ENCODE measurements around the gene SLC12A7. TPM values are rescaled to one million over a fixed set of nuclear protein-coding genes. Genes with fewer than 3 reads are reported as not detected.

Gene SLC12A7
- total RNA-seq, 2 donors from 2014 or later: 28.5 to 42.3 TPM

DNA sequence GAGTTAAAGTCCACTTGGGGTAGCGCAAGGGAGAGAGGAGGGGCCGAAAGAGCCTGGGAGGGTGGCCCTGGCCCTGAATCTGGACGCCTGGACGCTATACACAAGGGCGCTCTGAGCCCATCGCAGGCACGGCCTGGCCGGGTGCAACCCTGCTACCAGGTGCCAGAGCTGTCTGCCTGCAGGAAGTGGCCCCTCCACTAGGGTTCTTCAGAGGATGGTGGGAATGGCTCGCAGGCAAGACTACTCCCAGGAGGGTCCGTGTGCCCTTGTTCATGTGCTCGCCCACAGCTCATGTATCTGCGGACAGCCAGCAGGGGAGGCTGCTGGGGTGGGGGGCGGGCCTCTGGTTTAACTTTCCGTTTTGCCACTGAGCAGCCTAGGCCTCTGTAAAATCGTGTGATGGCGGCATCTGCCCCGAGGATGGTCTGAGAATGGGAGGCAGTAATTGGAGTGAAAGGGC is 104.6 kb downstream of the SLC12A7 start:
- Histone ChIP-seq H3K4me3 (no peak overlapping the region), H3K27ac (no peak overlapping the region), H3K9me3 (no peaks in the 10 kb centered on the region), H3K27me3 (peaks cover 0 to 6% of the 10 kb centered on the region in 2 donors), H3K36me3 (no peaks in the 10 kb centered on the region), H3K4me1 (peaks cover 0 to 51% of the 10 kb centered on the region in 2 donors)
- TF ChIP-seq, protein P1, sequence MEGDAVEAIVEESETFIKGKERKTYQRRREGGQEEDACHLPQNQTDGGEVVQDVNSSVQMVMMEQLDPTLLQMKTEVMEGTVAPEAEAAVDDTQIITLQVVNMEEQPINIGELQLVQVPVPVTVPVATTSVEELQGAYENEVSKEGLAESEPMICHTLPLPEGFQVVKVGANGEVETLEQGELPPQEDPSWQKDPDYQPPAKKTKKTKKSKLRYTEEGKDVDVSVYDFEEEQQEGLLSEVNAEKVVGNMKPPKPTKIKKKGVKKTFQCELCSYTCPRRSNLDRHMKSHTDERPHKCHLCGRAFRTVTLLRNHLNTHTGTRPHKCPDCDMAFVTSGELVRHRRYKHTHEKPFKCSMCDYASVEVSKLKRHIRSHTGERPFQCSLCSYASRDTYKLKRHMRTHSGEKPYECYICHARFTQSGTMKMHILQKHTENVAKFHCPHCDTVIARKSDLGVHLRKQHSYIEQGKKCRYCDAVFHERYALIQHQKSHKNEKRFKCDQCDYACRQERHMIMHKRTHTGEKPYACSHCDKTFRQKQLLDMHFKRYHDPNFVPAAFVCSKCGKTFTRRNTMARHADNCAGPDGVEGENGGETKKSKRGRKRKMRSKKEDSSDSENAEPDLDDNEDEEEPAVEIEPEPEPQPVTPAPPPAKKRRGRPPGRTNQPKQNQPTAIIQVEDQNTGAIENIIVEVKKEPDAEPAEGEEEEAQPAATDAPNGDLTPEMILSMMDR (IDR thresholded peaks at IDR 0.05): no peak
- peak; percentile 55 for DNase-seq (ENCODE audit: low spot score)

DNA sequence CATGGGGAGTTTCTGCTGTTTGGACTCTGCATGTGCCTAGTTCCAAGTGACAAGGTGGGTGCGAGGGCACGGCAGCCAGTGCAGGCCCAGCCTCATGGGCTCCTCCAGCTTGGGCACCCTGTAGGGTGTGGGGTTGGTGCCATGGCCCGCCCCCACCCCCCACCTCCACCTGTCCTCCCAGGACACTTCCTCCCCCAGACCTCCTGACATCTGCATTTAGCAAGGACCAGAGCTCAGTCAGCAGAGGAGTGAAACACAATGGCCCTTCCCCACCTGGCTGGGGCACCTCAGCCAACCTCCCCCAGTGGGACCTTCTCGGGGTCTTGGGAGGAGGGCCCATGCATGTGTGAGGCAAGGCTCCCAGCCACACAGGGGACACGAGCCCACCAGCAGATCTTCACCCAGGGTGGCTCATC is 105.2 kb downstream of the SLC12A7 start:
- Histone ChIP-seq H3K27ac (no peak overlapping the region), H3K4me1 (peaks cover 0 to 51% of the 10 kb centered on the region in 2 donors), H3K4me3 (no peak overlapping the region), H3K27me3 (peaks cover 0 to 6% of the 10 kb centered on the region in 2 donors), H3K9me3 (no peaks in the 10 kb centered on the region), H3K36me3 (no peaks in the 10 kb centered on the region)
- peak; percentile 58 for DNase-seq (ENCODE audit: low spot score)
- TF ChIP-seq, protein P1 (IDR thresholded peaks at IDR 0.05): no peak

DNA sequence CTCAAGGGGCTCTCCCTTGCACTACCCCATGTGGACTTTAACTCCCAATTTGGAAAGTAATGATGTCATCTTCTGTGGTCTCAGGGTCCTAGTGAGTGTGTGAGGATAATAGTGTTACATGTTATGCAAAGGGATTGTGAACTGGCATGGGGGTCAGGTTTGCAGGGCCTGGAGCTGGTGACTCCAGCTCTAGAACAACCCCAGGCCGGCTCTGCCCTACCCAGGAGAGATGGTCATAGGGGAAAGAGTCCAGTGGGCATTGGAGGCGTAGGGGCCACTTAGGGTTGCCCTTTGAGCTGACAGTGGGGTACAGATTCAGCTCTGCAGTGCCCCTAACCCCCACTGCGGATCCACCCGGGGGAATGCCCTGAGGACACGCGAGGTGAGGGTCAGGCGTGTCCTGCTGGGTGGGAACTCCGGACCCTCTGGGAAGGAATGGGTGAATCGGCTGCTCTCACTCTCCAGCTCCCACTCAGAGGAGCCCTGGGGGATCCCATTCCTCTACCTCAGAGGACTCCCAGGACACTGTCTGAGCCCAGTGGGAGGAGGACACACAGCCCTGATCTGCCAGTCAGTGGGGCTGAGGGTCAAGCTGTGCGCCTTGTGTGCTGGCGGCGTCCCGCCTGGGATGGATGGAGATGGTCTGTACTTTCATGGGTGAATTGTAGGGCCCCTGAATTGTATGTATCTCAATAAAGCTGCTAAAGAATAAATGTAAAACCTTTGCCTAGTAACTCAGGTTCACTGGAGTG is 105.8 kb downstream of the SLC12A7 start:
- Histone ChIP-seq H3K27ac (no peak overlapping the region), H3K4me1 (peaks cover 0 to 51% of the 10 kb centered on the region in 2 donors), H3K9me3 (no peaks in the 10 kb centered on the region), H3K36me3 (no peaks in the 10 kb centered on the region), H3K27me3 (peaks cover 0 to 6% of the 10 kb centered on the region in 2 donors), H3K4me3 (no peak overlapping the region)
- peak; percentile 57 for DNase-seq (ENCODE audit: low spot score)
- TF ChIP-seq, protein P1 (IDR thresholded peaks at IDR 0.05): no peak

DNA sequence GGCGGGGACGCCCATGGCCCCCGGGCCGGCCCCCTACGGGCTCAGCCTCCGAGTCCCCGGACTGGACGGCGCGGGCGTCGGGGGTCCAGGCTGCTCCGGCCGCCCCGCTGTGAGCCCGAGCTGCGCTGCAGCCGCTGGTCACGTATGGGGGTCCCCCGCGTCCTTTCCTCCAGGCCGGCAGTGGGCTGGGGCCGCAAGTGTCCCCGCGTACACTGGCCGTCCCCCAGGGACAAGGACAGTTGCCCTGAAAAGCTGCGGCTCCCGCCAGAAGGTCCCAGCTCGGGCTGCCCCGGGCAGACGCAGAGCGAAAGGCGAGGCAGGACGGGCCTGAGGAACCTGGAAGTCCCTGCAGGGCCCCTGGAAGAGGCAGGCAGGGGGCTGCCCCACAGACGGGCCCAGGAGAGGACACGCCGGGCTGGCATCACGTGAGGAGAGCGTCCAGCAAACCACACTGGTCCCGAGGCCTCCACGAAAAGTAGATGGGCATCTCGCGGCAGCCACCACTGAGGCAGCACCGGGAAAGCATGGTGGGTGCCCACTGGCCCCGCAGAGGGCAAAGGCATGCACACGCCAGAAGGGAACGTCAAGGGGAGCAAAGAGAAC is 106.5 kb downstream of the SLC12A7 start:
- Histone ChIP-seq H3K4me3 (peak overlapping the region; percentile 58 to 69), H3K36me3 (no peaks in the 10 kb centered on the region), H3K4me1 (peaks cover 0 to 46% of the 10 kb centered on the region in 2 donors), H3K27me3 (peaks cover 0 to 6% of the 10 kb centered on the region in 2 donors), H3K27ac (peak overlapping the region; percentile 72 to 75), H3K9me3 (no peaks in the 10 kb centered on the region)
- TF ChIP-seq, protein P1 (IDR thresholded peaks at IDR 0.05): no peak
- DNase-seq (ENCODE audit: low spot score): peak; percentile 56

DNA sequence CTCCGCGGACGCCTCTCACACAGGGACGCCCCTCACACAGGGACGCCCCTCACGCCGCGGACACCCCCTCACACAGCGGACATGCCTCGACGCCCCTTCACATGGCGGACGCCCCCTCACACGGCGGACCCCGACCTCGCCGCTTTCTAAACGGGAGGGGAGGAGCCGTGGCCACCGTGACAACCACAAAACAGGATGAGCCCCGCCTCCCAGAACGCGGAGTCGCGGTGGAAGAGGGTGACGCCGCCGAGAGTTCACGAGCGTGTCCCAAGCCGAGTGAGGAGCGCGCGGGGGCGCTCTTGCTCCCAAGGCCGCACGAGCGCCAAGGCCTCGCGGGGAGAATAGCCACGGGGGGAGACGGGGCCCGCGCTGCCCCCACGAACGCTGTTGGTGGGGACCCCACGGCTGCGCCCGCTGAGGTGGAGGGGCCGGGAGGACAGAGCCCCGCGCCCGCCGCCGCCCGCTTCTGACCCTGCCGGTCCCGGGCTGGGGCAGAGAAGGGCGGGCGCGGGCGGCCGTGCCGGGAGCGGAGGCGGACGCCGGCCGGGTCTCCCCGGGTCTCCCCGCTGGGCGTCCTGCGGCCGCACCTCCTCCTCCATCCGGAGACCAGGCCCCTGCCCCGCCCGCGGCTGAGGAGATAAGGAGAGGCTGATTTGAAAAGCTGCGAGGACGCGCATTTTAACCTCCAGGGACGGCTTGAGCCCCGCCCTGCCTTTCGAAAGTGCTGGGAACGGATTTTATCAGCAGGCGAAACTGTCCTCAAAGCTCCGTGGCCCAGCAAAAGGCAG is 107.2 kb downstream of the SLC12A7 start:
- H3K4me1 ChIP-seq: peaks cover 0 to 39% of the 10 kb centered on the region in 2 donors
- peak; percentile 84 for DNase-seq (ENCODE audit: low spot score)
- no peaks in the 10 kb centered on the region for H3K9me3 ChIP-seq
- peaks cover 0 to 5% of the 10 kb centered on the region in 2 donors for H3K27me3 ChIP-seq
- TF ChIP-seq, protein P1 (IDR thresholded peaks at IDR 0.05): peak; percentile 62 to 79
- H3K36me3 ChIP-seq: no peaks in the 10 kb centered on the region
- peak overlapping the region; percentile 72 to 75 for H3K27ac ChIP-seq
- H3K4me3 ChIP-seq: peak overlapping the region; percentile 58 to 69
